Measurements from ENCODE around the gene KCNIP1. TPM values are rescaled to one million over a fixed set of nuclear protein-coding genes. Genes with fewer than 3 reads are reported as not detected.

Gene KCNIP1
- total and polyA plus RNA-seq, 2 of the 13 experiments (the other 11 are each of a cell fraction or from before 2014, with no cell fraction given), result not detected

DNA sequence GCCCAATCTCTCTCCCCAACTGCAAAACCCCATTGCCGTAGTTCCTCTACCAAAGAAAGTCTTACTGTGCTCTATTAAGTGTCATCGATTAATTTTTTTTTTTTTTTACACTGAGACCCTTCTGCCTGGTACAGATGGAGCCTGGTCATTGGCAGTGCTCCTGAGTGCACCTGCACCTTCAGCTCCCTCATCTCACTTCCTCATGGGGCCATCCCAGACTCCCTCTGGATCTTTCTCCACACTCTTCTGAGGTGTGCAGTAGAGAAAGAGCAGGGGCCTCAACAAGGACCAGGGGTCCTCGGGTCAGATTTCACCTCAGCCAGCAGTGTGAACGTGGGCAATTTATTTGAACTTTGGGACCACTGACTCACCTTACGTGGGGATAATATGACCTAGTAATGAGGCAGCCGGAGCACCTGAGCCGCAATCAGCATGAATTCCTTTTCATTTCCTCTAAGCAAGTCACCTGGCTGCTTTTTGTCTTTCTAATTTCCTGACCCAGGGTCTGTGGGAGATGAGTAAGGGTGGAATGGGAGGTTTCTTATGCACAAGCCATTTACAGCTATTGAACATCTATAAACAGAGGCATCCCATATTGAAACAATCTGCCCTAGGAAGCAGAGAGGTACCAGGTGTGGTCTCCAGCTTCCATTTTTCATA lies 257.4 kb downstream of the KCNIP1 start:
- ATAC-seq (no peak), FAIRE-seq (no peak), DNase-seq (ENCODE audit: low spot score) (no peak)
- no peaks in the 10 kb centered on the region for H3K9me3 ChIP-seq (ENCODE audit: low read length)
- no peak overlapping the region for H3K4me3 ChIP-seq (replicated peaks in 1 of 3; ENCODE audit: insufficient read depth in 1 of 3, low read depth in 2 of 3, low read length in 3 of 3)
- 19% methylated on average over 7 of the region's 7 CpGs for WGBS (ENCODE audit: low lambda C conversion rate)
- in situ Hi-C loops (cut with HindIII; ENCODE audit: extremely low pct_ligation_motif_present, low pct_unique_long_range_greater_than_20kb), result no loop called here
- H3K79me2 ChIP-seq (ENCODE audit: insufficient read depth, low read length), result no peaks in the 10 kb centered on the region
- H3K36me3 ChIP-seq (replicated peaks in 1 of 2; ENCODE audit: control insufficient read depth in 1 of 2, insufficient read depth in 2 of 2, low read length in 2 of 2), result no peaks in the 10 kb centered on the region
- intact Hi-C loops (cut with micrococcal nuclease; ENCODE audit: unreplicated experiment), result no loop called here
- TF ChIP-seq REL (CRISPR knock-in tag; conservative IDR thresholded peaks at IDR 0.05) (no peak), ZNF296 (CRISPR knock-in tag; conservative IDR thresholded peaks at IDR 0.05) (no peak), ZNF343 (CRISPR knock-in tag; IDR thresholded peaks at IDR 0.05) (no peak), MLLT10 (CRISPR knock-in tag; IDR thresholded peaks at IDR 0.05) (no peak), ZFX (CRISPR knock-in tag; IDR thresholded peaks at IDR 0.05; ENCODE audit: low read depth) (no peak), YY1 (IDR thresholded peaks at IDR 0.05; ENCODE audit: insufficient read depth, insufficient replicate concordance, low read depth, low read length) (no peak), HNF4G (IDR thresholded peaks at IDR 0.05; ENCODE audit: borderline replicate concordance, low read depth, low read length) (no peak), HNF4G (CRISPR knock-in tag; IDR thresholded peaks at IDR 0.05; ENCODE audit: borderline replicate concordance, low read depth) (no peak), ZSCAN30 (CRISPR knock-in tag; IDR thresholded peaks at IDR 0.05) (no peak), ZSCAN31 (CRISPR knock-in tag; IDR thresholded peaks at IDR 0.05; ENCODE audit: low read depth) (no peak), ZNF333 (CRISPR knock-in tag; IDR thresholded peaks at IDR 0.05; ENCODE audit: borderline replicate concordance) (no peak), ZNF180 (CRISPR knock-in tag; IDR thresholded peaks at IDR 0.05; ENCODE audit: borderline replicate concordance, low read depth) (no peak), TCF12 (IDR thresholded peaks at IDR 0.05) (no peak), TCF12 (CRISPR knock-in tag; IDR thresholded peaks at IDR 0.05) (no peak), MAFK (conservative IDR thresholded peaks at IDR 0.05 in 1 of 2, IDR thresholded peaks at IDR 0.05 in 1 of 2; ENCODE audit: low read length in 2 of 2) (no peak), ATF1 (CRISPR knock-in tag; IDR thresholded peaks at IDR 0.05) (no peak), KAT7 (CRISPR knock-in tag; IDR thresholded peaks at IDR 0.05; ENCODE audit: borderline replicate concordance) (no peak)
- TF ChIP-seq, protein P1, sequence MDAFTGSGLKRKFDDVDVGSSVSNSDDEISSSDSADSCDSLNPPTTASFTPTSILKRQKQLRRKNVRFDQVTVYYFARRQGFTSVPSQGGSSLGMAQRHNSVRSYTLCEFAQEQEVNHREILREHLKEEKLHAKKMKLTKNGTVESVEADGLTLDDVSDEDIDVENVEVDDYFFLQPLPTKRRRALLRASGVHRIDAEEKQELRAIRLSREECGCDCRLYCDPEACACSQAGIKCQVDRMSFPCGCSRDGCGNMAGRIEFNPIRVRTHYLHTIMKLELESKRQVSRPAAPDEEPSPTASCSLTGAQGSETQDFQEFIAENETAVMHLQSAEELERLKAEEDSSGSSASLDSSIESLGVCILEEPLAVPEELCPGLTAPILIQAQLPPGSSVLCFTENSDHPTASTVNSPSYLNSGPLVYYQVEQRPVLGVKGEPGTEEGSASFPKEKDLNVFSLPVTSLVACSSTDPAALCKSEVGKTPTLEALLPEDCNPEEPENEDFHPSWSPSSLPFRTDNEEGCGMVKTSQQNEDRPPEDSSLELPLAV (CRISPR knock-in tag; conservative IDR thresholded peaks at IDR 0.05; ENCODE audit: low read depth), result no peak
- TF ChIP-seq, protein P2, sequence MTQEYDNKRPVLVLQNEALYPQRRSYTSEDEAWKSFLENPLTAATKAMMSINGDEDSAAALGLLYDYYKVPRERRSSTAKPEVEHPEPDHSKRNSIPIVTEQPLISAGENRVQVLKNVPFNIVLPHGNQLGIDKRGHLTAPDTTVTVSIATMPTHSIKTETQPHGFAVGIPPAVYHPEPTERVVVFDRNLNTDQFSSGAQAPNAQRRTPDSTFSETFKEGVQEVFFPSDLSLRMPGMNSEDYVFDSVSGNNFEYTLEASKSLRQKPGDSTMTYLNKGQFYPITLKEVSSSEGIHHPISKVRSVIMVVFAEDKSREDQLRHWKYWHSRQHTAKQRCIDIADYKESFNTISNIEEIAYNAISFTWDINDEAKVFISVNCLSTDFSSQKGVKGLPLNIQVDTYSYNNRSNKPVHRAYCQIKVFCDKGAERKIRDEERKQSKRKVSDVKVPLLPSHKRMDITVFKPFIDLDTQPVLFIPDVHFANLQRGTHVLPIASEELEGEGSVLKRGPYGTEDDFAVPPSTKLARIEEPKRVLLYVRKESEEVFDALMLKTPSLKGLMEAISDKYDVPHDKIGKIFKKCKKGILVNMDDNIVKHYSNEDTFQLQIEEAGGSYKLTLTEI (CRISPR knock-in tag; conservative IDR thresholded peaks at IDR 0.05), result no peak
- no peak overlapping the region for H3K9ac ChIP-seq (ENCODE audit: insufficient read depth, low read depth, low read length)
- no peaks in the 10 kb centered on the region for H4K20me1 ChIP-seq (ENCODE audit: insufficient read depth, low read length)
- H3K27me3 ChIP-seq (ENCODE audit: control insufficient read depth in 1 of 2, insufficient read depth in 2 of 2, low read length in 2 of 2), result peaks cover 1 to 8% of the 10 kb centered on the region in 2 experiments; a peak in 3 of 5 replicates
- no TSS peak for BruUV-seq (replicated peaks)
- CTCF ChIA-PET (ENCODE audit: low intra/inter-chr PET ratio, low total read pairs), result no interaction called here
- POLR2A ChIA-PET, result no interaction called here
- H3K4me2 ChIP-seq (ENCODE audit: low read depth, low read length), result no peak overlapping the region
- peaks cover 13% of the 10 kb centered on the region for H3K4me1 ChIP-seq (ENCODE audit: insufficient read depth, low read length)
- no peak overlapping the region for H3K27ac ChIP-seq (ENCODE audit: extremely low read length, insufficient read depth, low read length)
- H2AFZ ChIP-seq (ENCODE audit: low read length), result no peak overlapping the region

All from HepG2 (cell line).